IPS-NIHi7 (cell line): ENCODE measurements around the gene MLLT10.
A peak's percentile ranks its signal among the peaks of the same experiment; 100 is the strongest.

ENCODE experiments used
- DNase-seq: peaks from one replicate; pipeline ENCODE4 v3.0.0; 2012; ENCODE audit warnings: mixed read lengths; ENCODE audit errors: extremely low spot score

The MLLT10 gene

GRCh38 chr10:21533467-21534279 is at the start of gene MLLT10:
TSS of gene MLLT10 (plus strand) at chr10:21534232. CDS start at chr10:21534645, 413 bp downstream.
- peak; percentile 88 for DNase-seq

- no peak for DNase-seq
Observed at GRCh38 chr10:21487416-21488180, 46.4 kb upstream of the MLLT10 start.

GRCh38 chr10:21488246-21488956 is 45.6 kb upstream of the MLLT10 start:
- no peak for DNase-seq

- no peak for DNase-seq
Observed at GRCh38 chr10:21488957-21489446, 45.0 kb upstream of the MLLT10 start.

GRCh38 chr10:21490028-21490710 is 43.9 kb upstream of the MLLT10 start:
- no peak for DNase-seq

GRCh38 chr10:21490711-21491105 is 43.3 kb upstream of the MLLT10 start:
- no peak for DNase-seq

- no peak for DNase-seq
Observed at GRCh38 chr10:21492421-21492820, 41.6 kb upstream of the MLLT10 start.

- DNase-seq: no peak
Observed at GRCh38 chr10:21493784-21494183, 40.2 kb upstream of the MLLT10 start.

- DNase-seq: peak; percentile 33
Observed at GRCh38 chr10:21494191-21495001, 39.6 kb upstream of the MLLT10 start.

GRCh38 chr10:21495002-21495751 is 38.9 kb upstream of the MLLT10 start:
- no peak for DNase-seq

- peak; percentile 93 for DNase-seq
Observed at GRCh38 chr10:21495752-21496342, 38.2 kb upstream of the MLLT10 start.

- peak; percentile 32 for DNase-seq
Observed at GRCh38 chr10:21496343-21497176, 37.5 kb upstream of the MLLT10 start.

GRCh38 chr10:21497177-21497807 is 36.7 kb upstream of the MLLT10 start:
- peak; percentile 68 for DNase-seq

- no peak for DNase-seq
Observed at GRCh38 chr10:21498377-21498776, 35.7 kb upstream of the MLLT10 start.

- DNase-seq: no peak
Observed at GRCh38 chr10:21498986-21499385, 35.0 kb upstream of the MLLT10 start.

GRCh38 chr10:21499701-21500577 is 34.1 kb upstream of the MLLT10 start:
- peak; percentile 57 for DNase-seq

GRCh38 chr10:21500578-21500910 is 33.5 kb upstream of the MLLT10 start:
- DNase-seq: no peak
